ENCODE measurements around the gene PRKCI.

- TF ChIP-seq POLR2A (IDR thresholded peaks at IDR 0.05; ENCODE audit: low read depth, low read length) (no peak), TAF1 (IDR thresholded peaks at IDR 0.05; ENCODE audit: borderline replicate concordance, low read depth, low read length) (no peak), POLR2AphosphoS5 (IDR thresholded peaks at IDR 0.05; ENCODE audit: low read depth, low read length) (no peak)
These were observed 43.6 kb upstream of the PRKCI start for GRCh38 chr3:170178651-170179050.
